ENCODE data around the gene ADARB2.

ADARB2 gene

GRCh38 chr10:1280466-1281404, 456.6 kb downstream of the ADARB2 start:
- no peak for DNase-seq (ENCODE audit: low read depth)

- DNase-seq (ENCODE audit: low read depth) = no peak
These were observed 459.0 kb downstream of the ADARB2 start for GRCh38 chr10:1278306-1278705.

- DNase-seq (ENCODE audit: low read depth) = no peak
These were observed 462.4 kb downstream of the ADARB2 start for GRCh38 chr10:1274701-1275544.

- no peak for DNase-seq (ENCODE audit: low read depth)
These were observed 463.1 kb downstream of the ADARB2 start for GRCh38 chr10:1274111-1274661.

- no peak for DNase-seq (ENCODE audit: low read depth)
These were observed 463.8 kb downstream of the ADARB2 start for GRCh38 chr10:1273372-1274105.

GRCh38 chr10:1272777-1273161, 464.6 kb downstream of the ADARB2 start:
- DNase-seq (ENCODE audit: low read depth) = no peak

GRCh38 chr10:1272079-1272776, 465.1 kb downstream of the ADARB2 start:
- DNase-seq (ENCODE audit: low read depth) = no peak

GRCh38 chr10:1270906-1271305, 466.4 kb downstream of the ADARB2 start:
- no peak for DNase-seq (ENCODE audit: low read depth)

GRCh38 chr10:1270490-1270889, 466.8 kb downstream of the ADARB2 start:
- DNase-seq (ENCODE audit: low read depth) = no peak

- DNase-seq (ENCODE audit: low read depth) = no peak
These were observed 468.5 kb downstream of the ADARB2 start for GRCh38 chr10:1268831-1269230.

- DNase-seq (ENCODE audit: low read depth) = no peak
These were observed 469.8 kb downstream of the ADARB2 start for GRCh38 chr10:1267568-1267967.

GRCh38 chr10:1267148-1267547, 470.2 kb downstream of the ADARB2 start:
- DNase-seq (ENCODE audit: low read depth) = no peak

- no peak for DNase-seq (ENCODE audit: low read depth)
These were observed 471.1 kb downstream of the ADARB2 start for GRCh38 chr10:1266033-1266802.

- DNase-seq (ENCODE audit: low read depth) = no peak
These were observed 473.3 kb downstream of the ADARB2 start for GRCh38 chr10:1264001-1264400.

- no peak for DNase-seq (ENCODE audit: low read depth)
These were observed 480.1 kb downstream of the ADARB2 start for GRCh38 chr10:1257274-1257673.

- DNase-seq (ENCODE audit: low read depth) = no peak
These were observed 480.9 kb downstream of the ADARB2 start for GRCh38 chr10:1256432-1256725.

GRCh38 chr10:1255600-1256431, 481.5 kb downstream of the ADARB2 start:
- DNase-seq (ENCODE audit: low read depth) = no peak

- no peak for DNase-seq (ENCODE audit: low read depth)
These were observed 482.2 kb downstream of the ADARB2 start for GRCh38 chr10:1255118-1255517.

GRCh38 chr10:1253523-1254353, 483.6 kb downstream of the ADARB2 start:
- no peak for DNase-seq (ENCODE audit: low read depth)
